ACC112 (cell line): ENCODE measurements around the gene ZNF841.
"Not testable (repeated sequence)": the region's sequence is repeated elsewhere in the genome, so short reads cannot be mapped to it uniquely, and the experiment has no call there.

Experiments used
- H2AFZ ChIP-seq: fragments of 200-600 bp; sonication (generic); one replicate; pipeline ENCODE4 v1.6.0; 2017; ENCODE audit warnings: antibody characterized with exemption, low read length; ENCODE audit not compliant: unreplicated experiment
- H3K27ac ChIP-seq: fragments of 200-600 bp; sonication (generic); 2 replicates; pipeline ENCODE4 v1.5.1; 2014; ENCODE audit warnings: low read depth, mild to moderate bottlenecking, antibody characterized with exemption, low read length, moderate library complexity
- H3K27me3 ChIP-seq: fragments of 200-600 bp; sonication (generic); 2 replicates; pipeline ENCODE4 v1.6.1; 2014; ENCODE audit warnings: mild to moderate bottlenecking, antibody characterized with exemption, low read length, moderate library complexity, mixed read lengths; ENCODE audit not compliant: insufficient read depth
- H3K36me3 ChIP-seq: fragments of 200-600 bp; sonication (generic); 2 replicates; pipeline ENCODE4 v1.6.1; 2016; ENCODE audit warnings: mild to moderate bottlenecking, antibody characterized with exemption, low read length, moderate library complexity, mixed read lengths; ENCODE audit not compliant: insufficient read depth
- H3K4me1 ChIP-seq: fragments of 200-600 bp; sonication (generic); one replicate; pipeline ENCODE4 v1.6.1; 2016; ENCODE audit warnings: low read length, mixed read lengths; ENCODE audit not compliant: insufficient read depth, unreplicated experiment, control insufficient read depth
- H3K4me3 ChIP-seq: fragments of 200-600 bp; sonication (generic); 2 replicates; pipeline ENCODE4 v1.5.1; 2014; ENCODE audit warnings: mild to moderate bottlenecking, low read depth, low read length
- H3K79me2 ChIP-seq: fragments of 200-600 bp; sonication (generic); one replicate; pipeline ENCODE4 v1.6.0; 2016; ENCODE audit warnings: low read length; ENCODE audit not compliant: control insufficient read depth, unreplicated experiment, insufficient read depth

ZNF841 gene

DNA sequence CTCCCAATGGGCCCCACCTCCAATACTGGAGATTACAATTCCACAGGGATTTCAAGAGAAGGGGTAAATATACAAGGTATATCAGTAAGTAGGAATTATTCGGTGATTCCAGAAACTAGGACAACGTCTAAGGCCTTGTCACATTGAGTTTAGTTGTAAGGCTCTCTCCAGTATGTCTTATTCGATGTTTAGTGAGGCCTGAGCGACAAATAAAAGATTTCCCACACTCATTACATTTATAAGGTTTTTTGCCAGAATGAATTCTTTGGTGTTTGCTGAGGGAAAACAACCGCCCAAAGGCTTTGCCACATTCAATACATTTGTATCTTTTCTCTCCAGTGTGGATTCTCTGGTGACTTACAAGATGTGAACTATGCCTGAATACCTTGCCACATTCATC lies 19.1 kb upstream of the ZNF841 start:
- H3K36me3 ChIP-seq = peaks cover 62% of the 10 kb centered on the region
- H3K4me1 ChIP-seq = no peaks in the 10 kb centered on the region
- no peak overlapping the region for H2AFZ ChIP-seq
- H3K79me2 ChIP-seq = no peaks in the 10 kb centered on the region
- H3K27ac ChIP-seq = no peak overlapping the region
- no peak overlapping the region for H3K4me3 ChIP-seq
- no peaks in the 10 kb centered on the region for H3K27me3 ChIP-seq

DNA sequence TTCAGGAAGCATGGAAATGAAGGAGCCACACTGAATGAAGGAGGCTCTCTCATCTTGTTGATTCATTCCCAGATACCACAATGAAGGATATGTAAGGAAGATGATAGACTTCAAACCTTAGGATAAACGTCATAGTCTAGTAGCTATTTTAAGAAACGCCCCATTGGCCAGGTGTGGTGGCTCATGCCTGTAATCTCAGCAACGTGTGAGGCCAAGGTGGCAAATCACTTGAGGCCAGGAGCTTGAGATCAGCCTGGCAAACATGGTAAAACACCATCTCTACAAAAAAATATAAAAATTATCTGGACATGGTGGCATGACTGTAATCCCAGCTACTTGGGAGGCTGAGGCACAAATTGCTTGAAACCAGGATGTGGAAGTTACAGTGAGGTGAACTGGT lies 17.1 kb upstream of the ZNF841 start:
- Histone ChIP-seq H3K79me2 (no peaks in the 10 kb centered on the region), H3K4me1 (no peaks in the 10 kb centered on the region), H3K27ac (no peak overlapping the region), H3K36me3 (peaks cover 41% of the 10 kb centered on the region), H3K27me3 (no peaks in the 10 kb centered on the region), H2AFZ (no peak overlapping the region), H3K4me3 (no peak overlapping the region)

DNA sequence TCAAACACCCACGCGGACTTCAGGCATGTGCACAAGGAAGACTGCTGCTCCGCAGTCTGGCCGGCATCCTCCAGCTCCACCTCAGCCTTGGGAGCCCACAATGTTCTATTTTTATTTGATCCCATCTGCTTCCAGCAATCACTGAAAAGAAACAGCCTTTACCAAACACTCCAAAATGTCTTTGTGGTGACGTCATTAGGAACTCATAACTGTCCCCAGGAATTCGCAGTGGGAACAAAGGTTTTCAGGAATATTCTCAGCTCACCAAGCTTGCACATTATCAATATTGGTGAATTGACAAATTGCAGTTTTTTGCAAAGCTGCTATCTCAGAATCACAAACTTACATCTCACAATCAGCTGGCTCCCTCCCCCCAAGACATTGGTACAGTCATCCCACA lies 15.2 kb upstream of the ZNF841 start:
- Histone ChIP-seq H2AFZ (no peak overlapping the region), H3K27me3 (no peaks in the 10 kb centered on the region), H3K4me3 (no peak overlapping the region), H3K4me1 (no peaks in the 10 kb centered on the region), H3K79me2 (no peaks in the 10 kb centered on the region), H3K36me3 (peaks cover 24% of the 10 kb centered on the region), H3K27ac (no peak overlapping the region)

DNA sequence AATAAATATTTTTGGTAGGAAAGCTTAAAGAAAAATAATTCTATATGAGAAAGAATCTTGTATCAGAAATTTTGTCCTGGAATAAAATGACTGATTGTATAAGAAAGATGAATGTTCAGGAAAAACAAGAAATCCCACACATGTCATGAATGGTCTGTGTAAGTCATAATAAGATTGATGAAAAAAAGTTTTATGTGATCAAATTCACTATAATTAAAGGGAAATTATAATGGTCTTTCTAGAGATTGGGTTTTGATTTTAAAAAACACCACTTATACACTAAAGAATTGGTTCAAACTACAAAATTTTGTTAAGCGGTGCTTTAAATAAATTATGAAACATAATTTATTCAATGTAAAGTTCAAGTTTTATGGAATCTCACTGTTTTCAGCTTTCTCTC lies 7.2 kb upstream of the ZNF841 start:
- Histone ChIP-seq H3K27me3 (no peaks in the 10 kb centered on the region), H3K27ac (no peak overlapping the region), H2AFZ (no peak overlapping the region), H3K4me3 (no peak overlapping the region), H3K79me2 (no peaks in the 10 kb centered on the region), H3K36me3 (no peaks in the 10 kb centered on the region), H3K4me1 (peaks cover 5% of the 10 kb centered on the region)

DNA sequence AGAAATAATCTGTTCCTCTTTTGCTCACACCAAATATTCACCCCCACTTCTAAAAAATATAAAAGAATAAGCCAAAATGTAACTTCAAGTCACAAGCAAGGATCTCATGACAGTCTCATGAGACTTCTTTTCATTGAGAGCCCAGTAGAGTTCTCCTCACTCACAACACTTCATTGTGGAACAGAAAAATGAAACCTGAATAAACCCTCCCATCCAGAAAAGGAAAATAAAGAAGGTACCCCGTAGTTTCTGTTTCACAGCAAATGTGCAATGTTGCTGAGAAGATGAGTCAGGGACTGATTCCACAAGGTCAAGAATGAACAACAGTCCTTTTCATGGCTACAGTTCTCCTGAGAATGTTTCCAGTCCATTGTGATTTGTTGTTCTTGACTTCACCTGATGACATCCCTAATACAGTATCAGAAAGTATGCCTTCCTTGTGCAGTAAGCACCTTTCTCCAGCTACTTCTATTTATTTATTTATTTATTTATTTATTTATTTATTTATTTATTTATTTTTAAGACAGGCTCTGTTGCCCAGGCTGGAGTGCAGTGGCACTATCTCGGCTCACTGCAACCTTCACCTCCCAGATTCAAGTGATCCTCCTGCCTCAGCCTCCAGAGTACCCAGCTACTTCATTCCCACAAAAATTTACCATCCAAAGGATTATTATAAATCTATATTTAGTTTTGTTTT lies 6.4 kb upstream of the ZNF841 start:
- H3K27ac ChIP-seq = no peak overlapping the region
- no peak overlapping the region for H2AFZ ChIP-seq
- H3K4me3 ChIP-seq = no peak overlapping the region
- peaks cover 5% of the 10 kb centered on the region for H3K4me1 ChIP-seq
- no peaks in the 10 kb centered on the region for H3K27me3 ChIP-seq
- no peaks in the 10 kb centered on the region for H3K36me3 ChIP-seq
- no peaks in the 10 kb centered on the region for H3K79me2 ChIP-seq

DNA sequence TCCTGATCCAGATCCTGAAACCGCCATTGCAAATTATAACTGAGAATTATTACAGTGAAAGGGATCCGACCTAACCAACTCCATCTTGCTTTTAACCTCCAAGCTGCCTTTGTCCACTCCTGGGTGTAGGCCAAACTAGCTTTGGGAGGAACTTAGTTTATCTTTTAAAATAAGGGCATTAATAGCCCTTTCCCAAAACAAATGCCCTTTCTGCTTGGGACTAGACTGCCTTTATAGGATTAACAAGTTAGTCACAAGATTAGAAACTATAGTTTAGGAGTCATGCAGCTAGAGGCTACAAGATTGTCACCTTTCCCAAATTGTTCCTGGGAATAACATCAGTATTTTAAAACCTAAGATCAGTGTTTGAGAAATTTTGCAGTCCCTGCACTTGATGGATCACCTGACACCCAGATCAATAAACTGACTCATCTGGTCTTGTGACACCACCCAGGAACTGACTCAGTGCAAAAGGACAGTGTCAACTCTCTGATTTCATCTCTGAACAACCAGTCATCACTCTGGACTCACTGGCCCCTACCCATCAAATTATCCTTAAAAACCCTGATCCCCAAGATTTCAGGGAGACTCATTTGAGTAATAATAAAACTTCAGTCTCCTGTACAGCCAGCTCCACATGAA lies 4.1 kb upstream of the ZNF841 start:
- H3K4me3 ChIP-seq = no peak overlapping the region

DNA sequence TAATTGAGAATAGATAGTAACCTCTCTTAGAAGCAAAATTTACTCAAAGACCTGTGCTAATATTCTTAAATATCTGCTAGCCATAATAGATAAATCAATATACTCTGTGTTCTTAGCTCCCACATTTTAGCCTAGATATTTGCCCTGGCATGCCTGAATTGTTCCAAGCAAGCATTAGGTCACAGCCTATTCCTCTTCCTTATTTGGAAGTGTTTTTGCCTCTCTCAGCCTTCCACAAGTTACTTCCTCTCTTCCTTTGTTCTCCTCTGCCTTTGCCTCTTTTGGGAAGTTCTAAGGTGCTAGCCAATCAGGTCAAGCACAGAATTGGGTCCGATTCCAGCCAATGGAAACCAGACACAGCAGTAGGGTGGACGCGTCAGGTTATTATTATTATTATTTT lies 851 bp upstream of the ZNF841 start:
- H3K27me3 ChIP-seq, H2AFZ ChIP-seq, H3K4me1 ChIP-seq, H3K4me3 ChIP-seq: not testable (repeated sequence)
- H3K27ac ChIP-seq = peak overlapping the region; percentile 59
- peaks cover 41% of the 10 kb centered on the region for H3K79me2 ChIP-seq
- H3K36me3 ChIP-seq = peaks cover 19% of the 10 kb centered on the region

More for the DNA sequence above, 4.1 kb upstream of the ZNF841 start:
- Histone ChIP-seq H3K36me3 (no peaks in the 10 kb centered on the region), H3K79me2 (peaks cover 9% of the 10 kb centered on the region), H2AFZ (peak overlapping the region; percentile 17), H3K27me3 (no peaks in the 10 kb centered on the region), H3K27ac (peak overlapping the region; percentile 63; the same call in 1 of the 2 replicates), H3K4me1 (peaks cover 5% of the 10 kb centered on the region)

DNA sequence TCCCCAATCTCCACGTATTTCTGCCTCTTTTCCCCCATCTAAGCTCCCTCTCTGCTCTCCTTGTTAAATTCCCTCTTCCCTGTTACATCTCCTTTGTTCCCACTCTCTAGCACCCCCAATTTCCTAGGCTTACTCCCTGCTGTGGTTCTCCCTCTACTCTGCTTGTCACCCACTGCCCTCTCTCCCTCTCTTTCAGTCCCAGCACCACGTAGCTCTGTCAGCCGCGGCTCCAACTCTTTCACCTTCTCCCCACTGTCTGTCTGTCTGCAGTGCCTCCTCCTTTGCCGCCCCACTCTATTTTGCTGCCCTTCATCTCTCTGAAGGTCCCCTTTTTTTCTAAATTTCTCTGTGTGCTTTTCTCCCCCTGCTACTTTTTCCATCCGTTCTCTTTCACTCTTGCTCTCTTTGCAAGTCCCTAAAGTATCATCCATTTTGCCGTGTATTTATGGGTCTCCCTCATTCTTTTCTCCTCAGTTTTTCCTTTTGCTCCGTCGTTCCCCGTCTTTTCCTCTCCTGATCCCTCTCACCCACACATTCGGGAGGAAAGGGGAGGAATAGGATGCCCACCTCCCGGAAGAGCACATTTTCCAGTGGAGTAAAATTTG lies 937 bp downstream of the ZNF841 start:
- Histone ChIP-seq H3K4me3 (peak overlapping the region; percentile 93), H3K27me3 (no peaks in the 10 kb centered on the region), H2AFZ (no peak overlapping the region), H3K4me1 (no peaks in the 10 kb centered on the region), H3K27ac (peak overlapping the region; percentile 76; the same call in 1 of the 2 replicates), H3K36me3 (peaks cover 34% of the 10 kb centered on the region), H3K79me2 (peaks cover 55% of the 10 kb centered on the region)

DNA sequence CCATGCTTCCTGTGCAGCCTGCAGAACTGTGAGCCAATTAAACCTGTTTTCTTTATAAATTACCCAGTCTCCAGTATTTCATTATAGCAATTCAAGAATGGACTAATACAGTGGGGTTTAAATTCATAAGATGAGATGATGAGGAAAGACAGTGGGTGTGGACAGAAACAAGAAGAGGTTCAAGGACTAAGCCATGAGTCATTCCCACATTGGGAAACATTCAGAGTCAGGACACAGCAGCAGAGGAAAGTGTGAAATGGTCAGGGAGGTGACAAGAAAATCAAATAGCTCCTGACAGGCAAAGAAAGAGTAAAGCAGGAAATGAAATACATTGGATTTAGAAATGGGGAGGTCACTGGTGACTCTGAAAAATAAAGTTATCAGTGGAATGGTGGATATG lies 9.1 kb downstream of the ZNF841 start:
- Histone ChIP-seq H3K27me3 (no peaks in the 10 kb centered on the region), H3K36me3 (peaks cover 74% of the 10 kb centered on the region), H2AFZ (no peak overlapping the region), H3K4me1 (peaks cover 4% of the 10 kb centered on the region), H3K79me2 (peaks cover 33% of the 10 kb centered on the region), H3K27ac (peak overlapping the region; percentile 9; the same call in 1 of the 2 replicates), H3K4me3 (no peak overlapping the region)

DNA sequence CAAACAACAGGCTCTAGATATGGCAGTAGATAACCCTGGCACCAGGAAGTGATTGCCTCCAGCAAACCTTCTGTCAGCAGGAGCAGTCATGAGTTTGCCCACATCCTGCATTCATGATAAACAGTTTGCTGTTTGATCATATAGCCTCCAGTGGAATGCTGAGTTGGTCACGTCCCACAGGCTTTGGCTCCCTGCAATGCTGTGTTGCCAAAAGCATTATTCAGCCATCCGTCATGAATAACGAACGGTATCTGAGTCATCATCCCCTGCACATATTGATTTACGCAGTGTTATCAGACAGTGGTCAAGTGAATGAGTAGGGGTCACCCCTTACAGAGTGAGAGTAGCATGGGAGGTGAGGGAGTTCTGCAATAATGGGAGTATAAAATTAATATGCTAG lies 25.1 kb downstream of the ZNF841 start:
- H3K27ac ChIP-seq = peak overlapping the region; percentile 41; the same call in 1 of the 2 replicates

DNA sequence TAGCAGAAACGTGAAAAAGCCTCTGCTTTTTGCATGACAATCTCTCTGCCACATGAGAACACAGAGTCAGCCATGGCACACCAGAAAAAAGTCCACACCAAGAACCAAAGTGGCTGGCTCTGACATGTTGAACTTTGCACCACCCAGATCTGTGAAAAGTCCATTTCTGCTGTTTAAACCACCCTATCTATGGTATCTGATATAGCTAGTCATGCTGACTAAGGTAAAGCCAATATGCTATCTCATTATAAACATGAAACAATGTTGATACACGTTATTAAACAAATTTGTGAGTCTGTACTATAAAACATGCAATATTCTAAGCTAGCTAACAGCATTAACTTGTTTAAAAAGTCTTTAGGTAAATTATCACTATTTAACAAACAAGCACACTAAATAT lies 25.9 kb downstream of the ZNF841 start:
- H3K4me3 ChIP-seq = no peak overlapping the region
- H3K27ac ChIP-seq = peak overlapping the region; percentile 27; the same call in 1 of the 2 replicates
- H3K4me1 ChIP-seq = no peaks in the 10 kb centered on the region
- peaks cover 7% of the 10 kb centered on the region for H3K79me2 ChIP-seq
- no peaks in the 10 kb centered on the region for H3K27me3 ChIP-seq
- H2AFZ ChIP-seq = no peak overlapping the region
- H3K36me3 ChIP-seq = peaks cover 89% of the 10 kb centered on the region

More for the DNA sequence above, 25.1 kb downstream of the ZNF841 start:
- Histone ChIP-seq H3K27me3 (no peaks in the 10 kb centered on the region), H3K4me1 (no peaks in the 10 kb centered on the region), H3K36me3 (peaks cover 89% of the 10 kb centered on the region), H3K79me2 (peaks cover 7% of the 10 kb centered on the region), H3K4me3 (no peak overlapping the region), H2AFZ (no peak overlapping the region)
